Measurements from ENCODE around the gene ZNF200.

DNA sequence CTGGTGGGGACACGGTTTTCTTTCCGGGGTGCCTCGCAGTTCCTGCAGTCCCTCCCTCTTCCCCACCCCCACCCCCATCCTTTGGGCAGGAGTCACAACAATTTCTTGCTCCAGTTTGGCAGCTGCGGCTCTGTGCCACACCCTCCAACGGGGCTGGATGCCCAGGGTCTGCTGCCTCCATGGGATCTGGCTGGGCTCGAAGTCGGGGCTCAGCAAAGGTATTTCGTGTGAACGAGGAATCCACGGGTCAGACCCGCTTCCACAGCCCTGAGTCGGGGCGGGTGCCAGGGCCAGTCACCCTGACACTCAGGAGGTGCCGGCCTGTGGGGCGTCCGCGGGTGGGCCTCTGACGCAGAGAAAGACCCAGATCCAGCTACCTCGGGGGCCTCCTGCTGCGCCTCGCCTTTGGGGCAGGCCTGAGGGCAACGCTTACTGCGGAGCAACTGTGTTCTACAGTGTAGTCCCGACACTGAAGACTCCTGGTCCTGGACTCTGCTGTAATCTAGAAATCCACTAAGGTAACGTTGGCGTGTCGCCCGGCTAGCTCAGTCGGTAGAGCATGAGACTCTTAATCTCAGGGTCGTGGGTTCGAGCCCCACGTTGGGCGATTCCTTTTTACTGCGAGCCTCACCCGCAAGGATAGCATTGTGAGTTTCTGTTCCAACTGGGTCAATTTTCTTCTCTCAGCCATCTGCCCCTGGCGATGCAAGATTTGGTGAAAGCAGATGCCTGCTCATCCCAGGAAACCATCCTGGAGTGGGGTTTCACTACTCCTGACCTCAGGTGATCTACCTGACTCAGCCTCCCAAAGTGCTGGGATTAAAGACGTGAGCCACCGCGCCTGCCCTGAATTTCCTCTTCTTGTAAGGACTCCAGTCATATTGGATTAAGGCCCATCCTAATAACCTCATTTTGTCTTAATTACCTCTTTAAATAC, 59.5 kb downstream of the ZNF200 start:
- TF ChIP-seq EP300 (IDR thresholded peaks at IDR 0.05; ENCODE audit: borderline replicate concordance) = no peak
- no peak for TF ChIP-seq CEBPB (IDR thresholded peaks at IDR 0.05)
- TF ChIP-seq, protein P1, sequence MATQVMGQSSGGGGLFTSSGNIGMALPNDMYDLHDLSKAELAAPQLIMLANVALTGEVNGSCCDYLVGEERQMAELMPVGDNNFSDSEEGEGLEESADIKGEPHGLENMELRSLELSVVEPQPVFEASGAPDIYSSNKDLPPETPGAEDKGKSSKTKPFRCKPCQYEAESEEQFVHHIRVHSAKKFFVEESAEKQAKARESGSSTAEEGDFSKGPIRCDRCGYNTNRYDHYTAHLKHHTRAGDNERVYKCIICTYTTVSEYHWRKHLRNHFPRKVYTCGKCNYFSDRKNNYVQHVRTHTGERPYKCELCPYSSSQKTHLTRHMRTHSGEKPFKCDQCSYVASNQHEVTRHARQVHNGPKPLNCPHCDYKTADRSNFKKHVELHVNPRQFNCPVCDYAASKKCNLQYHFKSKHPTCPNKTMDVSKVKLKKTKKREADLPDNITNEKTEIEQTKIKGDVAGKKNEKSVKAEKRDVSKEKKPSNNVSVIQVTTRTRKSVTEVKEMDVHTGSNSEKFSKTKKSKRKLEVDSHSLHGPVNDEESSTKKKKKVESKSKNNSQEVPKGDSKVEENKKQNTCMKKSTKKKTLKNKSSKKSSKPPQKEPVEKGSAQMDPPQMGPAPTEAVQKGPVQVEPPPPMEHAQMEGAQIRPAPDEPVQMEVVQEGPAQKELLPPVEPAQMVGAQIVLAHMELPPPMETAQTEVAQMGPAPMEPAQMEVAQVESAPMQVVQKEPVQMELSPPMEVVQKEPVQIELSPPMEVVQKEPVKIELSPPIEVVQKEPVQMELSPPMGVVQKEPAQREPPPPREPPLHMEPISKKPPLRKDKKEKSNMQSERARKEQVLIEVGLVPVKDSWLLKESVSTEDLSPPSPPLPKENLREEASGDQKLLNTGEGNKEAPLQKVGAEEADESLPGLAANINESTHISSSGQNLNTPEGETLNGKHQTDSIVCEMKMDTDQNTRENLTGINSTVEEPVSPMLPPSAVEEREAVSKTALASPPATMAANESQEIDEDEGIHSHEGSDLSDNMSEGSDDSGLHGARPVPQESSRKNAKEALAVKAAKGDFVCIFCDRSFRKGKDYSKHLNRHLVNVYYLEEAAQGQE (IDR thresholded peaks at IDR 0.05; ENCODE audit: low read depth) = no peak
- TF ChIP-seq TAF1 (IDR thresholded peaks at IDR 0.05; ENCODE audit: low read depth) = no peak
- no peak for TF ChIP-seq EGR1 (IDR thresholded peaks at IDR 0.05)
- TF ChIP-seq, protein P2, sequence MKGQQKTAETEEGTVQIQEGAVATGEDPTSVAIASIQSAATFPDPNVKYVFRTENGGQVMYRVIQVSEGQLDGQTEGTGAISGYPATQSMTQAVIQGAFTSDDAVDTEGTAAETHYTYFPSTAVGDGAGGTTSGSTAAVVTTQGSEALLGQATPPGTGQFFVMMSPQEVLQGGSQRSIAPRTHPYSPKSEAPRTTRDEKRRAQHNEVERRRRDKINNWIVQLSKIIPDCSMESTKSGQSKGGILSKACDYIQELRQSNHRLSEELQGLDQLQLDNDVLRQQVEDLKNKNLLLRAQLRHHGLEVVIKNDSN (IDR thresholded peaks at IDR 0.05) = no peak
- TF ChIP-seq RAD21 (IDR thresholded peaks at IDR 0.05; ENCODE audit: low read depth) = no peak
